ENCODE data around the gene HDAC6.
"Not testable (repeated sequence)": the region's sequence is repeated elsewhere in the genome, so short reads cannot be mapped to it uniquely, and the experiment has no call there.

Gene HDAC6

DNA sequence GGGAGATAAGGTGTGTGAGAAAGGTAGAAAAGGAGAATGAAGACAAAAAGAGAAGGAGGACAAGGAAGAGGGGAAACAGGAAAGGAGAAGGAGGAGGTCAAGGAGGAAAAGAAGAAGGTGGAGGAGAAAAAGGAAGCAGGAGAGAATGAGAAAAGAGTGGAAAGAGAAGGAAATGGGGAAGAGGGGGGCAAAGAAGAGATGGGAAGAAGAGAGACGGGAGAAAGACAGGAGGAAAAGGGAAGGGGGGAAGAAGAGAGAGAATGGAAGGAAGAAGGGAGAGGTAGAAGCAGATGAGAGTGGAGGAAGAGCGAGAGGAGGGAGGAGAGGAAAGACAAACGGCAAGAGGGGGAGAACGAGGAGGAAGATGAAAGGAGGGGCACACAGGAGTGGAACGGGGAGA is 11.4 kb upstream of the HDAC6 start:
- no peak for DNase-seq

- no peak for DNase-seq
These were observed 10.6 kb upstream of the HDAC6 start for GRCh38 chrX:48791063-48791820.

DNA sequence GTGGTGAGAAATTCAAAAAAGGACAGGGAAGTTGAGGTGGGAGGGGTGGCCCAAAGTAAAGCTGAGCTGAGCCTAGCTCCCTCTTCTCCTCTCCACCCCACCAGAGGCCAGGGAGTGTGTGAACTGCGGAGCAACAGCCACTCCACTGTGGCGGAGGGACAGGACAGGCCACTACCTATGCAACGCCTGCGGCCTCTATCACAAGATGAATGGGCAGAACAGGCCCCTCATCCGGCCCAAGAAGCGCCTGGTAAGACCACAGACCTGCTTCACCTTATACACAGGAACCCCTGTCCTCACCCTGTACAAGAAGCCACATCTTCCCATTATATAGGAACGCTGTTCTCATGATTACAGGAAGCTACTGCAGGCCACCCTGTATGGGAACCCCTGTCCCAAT is 9.6 kb upstream of the HDAC6 start:
- DNase-seq, result no peak

DNA sequence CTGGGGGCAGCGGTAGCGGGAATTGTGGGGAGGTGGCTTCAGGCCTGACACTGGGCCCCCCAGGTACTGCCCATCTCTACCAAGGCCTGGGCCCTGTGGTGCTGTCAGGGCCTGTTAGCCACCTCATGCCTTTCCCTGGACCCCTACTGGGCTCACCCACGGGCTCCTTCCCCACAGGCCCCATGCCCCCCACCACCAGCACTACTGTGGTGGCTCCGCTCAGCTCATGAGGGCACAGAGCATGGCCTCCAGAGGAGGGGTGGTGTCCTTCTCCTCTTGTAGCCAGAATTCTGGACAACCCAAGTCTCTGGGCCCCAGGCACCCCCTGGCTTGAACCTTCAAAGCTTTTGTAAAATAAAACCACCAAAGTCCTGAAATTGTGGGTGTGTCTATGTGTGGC is 7.9 kb upstream of the HDAC6 start:
- DNase-seq, result no peak

DNA sequence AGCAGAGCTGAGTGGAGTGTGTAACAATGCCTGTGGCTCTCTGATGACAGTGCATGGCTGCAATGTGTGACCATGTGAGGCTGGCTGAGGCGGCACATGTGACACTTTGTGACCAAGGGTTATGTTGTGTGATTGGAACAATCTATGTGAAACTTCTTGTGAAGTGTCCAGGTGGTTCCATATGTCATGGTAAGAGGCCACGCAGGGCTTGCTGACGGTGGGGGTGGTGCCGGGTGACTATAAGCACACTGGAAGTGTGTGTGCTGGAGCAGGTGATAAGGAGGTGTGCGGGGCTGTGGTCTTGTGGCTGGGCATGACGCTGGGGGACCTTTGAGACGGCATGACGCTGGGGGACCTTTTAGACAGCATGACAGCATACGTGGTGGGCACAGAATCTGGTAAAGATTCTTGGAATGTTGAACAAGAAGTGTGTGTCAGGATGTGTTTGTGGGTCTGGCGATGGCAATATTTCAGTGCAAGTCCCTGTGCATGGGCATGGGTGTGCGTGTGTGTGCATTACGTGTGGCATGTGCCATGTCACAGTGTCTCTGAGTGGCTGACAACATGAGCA is 7.4 kb upstream of the HDAC6 start:
- DNase-seq, result no peak

GRCh38 chrX:48794911-48795515 is 6.9 kb upstream of the HDAC6 start:
- DNase-seq, result no peak

- no peak for DNase-seq
These were observed 3.5 kb upstream of the HDAC6 start for GRCh38 chrX:48798318-48798717.

DNA sequence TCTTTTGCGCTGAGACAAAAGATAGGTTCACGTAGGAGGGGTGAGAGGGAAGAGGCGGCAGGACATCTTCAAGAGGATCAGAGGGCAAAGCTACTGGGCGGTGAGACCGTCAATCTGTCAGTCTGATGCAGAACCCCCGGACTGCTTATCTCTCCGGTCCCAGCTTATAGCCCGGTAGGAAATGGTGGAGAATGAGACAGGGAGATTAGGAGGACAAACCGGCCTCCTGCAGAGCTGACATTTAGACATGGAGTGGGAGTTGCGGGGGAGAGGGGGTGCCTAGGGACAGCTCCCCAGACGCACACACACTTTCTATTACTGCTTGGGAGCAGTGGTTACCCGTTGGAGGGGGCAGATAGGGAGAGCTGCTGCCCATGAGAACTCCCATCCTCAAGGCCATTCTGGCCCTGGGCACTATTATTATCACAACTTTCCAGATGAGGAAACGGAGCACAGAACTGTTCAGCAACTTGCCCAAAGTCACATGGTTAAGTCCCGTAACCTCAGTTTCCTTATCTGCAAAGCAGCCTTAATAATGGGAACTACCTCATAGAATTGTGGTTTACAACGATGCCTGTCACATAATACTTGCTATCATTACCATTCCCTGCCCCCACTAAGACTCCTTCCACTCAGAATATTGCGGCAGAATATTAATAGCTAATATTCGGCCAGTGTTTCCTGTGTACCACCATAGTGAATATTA is 1.1 kb upstream of the HDAC6 start:
- DNase-seq, result no peak

- peak in 2 of 4 experiments; percentile 48 to 50 for DNase-seq
These were observed 430 bp downstream of the HDAC6 start for GRCh38 chrX:48802089-48802904.

- DNase-seq, result no peak
These were observed 986 bp downstream of the HDAC6 start for GRCh38 chrX:48802905-48803200.

GRCh38 chrX:48806081-48806480 is 4.2 kb downstream of the HDAC6 start:
- DNase-seq, result no peak

DNA sequence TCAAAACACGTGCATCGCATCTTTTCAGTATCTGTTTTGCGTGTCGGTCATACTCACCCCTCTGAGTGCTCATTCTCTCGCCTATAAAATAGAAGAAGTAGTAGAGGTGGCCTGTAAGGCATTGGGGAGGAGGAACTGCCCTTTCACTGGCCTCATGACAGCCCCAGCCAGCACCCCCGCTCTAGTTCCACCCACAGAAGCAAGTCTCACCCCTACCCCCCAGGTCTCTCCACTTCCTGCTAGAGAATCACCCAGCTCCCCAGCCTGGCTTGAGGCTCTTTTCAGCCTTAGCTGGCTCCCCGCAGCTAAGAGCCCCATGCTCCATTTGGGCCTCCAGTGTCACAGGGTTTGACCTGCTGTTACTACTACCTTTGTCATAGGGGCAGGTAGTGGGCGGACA is 11.8 kb downstream of the HDAC6 start:
- DNase-seq, result no peak

DNA sequence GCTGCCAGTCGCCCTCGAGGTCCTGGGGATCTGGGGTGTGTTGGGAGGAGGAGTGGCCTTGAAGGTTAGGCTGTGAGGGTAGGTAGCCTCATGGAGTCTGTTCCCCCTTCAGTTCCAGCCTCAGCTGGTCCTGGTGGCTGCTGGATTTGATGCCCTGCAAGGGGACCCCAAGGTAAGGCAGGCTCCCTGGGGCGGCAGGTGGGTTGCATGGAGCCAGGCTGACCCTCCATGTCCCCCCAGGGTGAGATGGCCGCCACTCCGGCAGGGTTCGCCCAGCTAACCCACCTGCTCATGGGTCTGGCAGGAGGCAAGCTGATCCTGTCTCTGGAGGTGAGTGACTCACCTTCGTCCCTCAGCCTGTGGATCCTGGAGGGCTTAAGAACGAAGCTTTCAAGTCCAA is 12.9 kb downstream of the HDAC6 start:
- no peak for DNase-seq

DNA sequence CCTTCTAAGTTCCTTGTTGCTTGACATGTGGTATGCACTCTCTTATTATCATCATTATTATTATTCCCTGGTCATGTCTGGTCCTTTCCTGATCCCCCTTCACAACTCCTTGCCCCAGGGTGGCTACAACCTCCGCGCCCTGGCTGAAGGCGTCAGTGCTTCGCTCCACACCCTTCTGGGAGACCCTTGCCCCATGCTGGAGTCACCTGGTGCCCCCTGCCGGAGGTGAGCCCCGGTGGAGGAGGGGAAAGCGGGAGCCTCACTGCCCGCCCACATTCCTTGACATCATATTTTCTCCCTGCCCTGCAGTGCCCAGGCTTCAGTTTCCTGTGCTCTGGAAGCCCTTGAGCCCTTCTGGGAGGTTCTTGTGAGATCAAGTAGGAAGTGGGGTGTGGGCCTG is 13.4 kb downstream of the HDAC6 start:
- DNase-seq, result no peak

DNA sequence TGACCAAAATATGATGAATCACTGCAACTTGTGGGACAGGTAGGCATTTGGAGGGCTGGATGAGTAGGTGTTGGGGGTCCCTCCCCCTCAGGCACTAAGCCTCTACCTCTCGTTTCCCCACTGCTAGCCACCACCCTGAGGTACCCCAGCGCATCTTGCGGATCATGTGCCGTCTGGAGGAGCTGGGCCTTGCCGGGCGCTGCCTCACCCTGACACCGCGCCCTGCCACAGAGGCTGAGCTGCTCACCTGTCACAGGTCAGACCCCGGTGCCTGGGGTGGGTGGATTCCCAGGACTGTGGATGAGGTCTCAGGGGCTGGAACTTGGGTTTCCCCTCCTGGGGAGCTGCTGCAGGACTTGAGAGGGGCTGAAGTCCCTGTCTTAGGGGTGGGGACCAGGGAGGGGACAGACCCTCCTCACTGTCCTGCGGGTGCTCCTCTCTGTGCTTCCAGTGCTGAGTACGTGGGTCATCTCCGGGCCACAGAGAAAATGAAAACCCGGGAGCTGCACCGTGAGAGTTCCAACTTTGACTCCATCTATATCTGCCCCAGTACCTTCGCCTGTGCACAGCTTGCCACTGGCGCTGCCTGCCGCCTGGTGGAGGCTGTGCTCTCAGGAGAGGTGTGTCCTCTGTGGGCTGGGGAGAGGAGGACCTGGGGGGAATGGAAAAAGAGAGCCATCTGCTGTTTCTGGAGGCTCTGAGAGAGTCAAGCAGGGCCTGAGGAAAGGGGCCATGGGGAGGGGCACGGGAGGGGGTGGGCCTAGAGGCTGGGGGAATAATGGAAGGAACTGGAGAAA is 14.3 kb downstream of the HDAC6 start:
- no peak for DNase-seq

DNA sequence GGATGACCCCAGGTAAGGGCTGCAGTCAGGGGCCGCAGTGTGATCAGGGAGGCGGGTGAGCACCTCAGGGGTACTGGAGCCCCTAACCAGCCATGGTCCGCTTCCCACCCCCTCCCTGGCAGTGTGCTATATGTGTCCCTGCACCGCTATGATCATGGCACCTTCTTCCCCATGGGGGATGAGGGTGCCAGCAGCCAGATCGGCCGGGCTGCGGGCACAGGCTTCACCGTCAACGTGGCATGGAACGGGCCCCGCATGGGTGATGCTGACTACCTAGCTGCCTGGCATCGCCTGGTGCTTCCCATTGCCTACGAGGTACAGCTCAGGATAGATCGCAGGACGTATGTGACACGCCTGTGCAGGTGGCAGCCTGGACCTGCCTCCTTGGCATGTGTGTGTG is 16.2 kb downstream of the HDAC6 start:
- DNase-seq, result no peak

- DNase-seq, result no peak
These were observed 17.0 kb downstream of the HDAC6 start for GRCh38 chrX:48818866-48819265.

GRCh38 chrX:48819394-48819793 is 17.5 kb downstream of the HDAC6 start:
- not testable (repeated sequence) for DNase-seq

DNA sequence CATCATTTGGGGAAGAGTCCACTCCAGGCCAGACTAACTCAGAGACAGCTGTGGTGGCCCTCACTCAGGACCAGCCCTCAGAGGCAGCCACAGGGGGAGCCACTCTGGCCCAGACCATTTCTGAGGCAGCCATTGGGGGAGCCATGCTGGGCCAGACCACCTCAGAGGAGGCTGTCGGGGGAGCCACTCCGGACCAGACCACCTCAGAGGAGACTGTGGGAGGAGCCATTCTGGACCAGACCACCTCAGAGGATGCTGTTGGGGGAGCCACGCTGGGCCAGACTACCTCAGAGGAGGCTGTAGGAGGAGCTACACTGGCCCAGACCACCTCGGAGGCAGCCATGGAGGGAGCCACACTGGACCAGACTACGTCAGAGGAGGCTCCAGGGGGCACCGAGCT is 21.2 kb downstream of the HDAC6 start:
- no peak for DNase-seq

GRCh38 chrX:48824066-48824465 is 22.2 kb downstream of the HDAC6 start:
- DNase-seq, result no peak

DNA sequence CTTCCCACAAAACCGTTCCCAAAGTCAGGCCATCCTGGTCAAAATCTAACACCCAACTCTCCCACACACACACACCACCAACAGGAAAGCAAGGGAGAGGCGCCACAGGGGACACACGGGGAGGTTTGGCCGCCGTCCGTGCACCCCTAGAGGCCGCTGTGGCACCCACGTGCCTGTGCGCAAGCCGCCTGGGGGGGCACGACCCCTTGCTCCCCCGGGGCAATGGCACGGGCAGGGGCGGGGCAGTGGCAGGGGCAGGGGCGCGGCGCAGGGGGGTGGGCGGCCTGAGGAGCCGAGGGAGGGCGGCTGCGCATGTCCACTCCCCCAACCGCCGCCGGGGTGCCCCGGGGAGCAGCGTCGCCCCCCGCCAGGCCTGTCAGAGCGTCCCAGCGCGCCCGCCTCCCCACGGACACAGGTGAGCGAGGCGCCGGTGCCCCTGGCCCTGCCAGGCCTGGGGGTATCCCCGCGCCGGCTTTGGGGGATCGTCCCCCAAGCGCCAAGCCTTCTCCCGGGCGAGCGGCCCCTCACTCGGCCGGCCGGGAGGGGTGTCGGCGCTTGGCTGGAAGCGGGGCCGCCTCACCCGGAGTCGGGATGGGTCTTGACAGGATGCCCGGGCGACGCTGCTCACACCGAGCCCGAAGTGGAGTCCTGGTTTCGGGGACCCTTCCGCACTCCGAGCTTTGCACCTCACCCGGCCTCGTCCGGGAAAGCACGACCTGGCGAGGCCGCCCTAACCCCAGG is 24.4 kb downstream of the HDAC6 start, which contains the start of gene ERAS:
TSS of gene ERAS (plus strand) at position 379 of the 741 bp plus-strand sequence. CDS start 2,611 bp downstream, outside the sequence.
- DNase-seq, result no peak

Data from activated CD4-positive, CD25-positive, alpha-beta regulatory T cell (primary cell).